ENCODE measurements around the gene OR5M8.

DNA sequence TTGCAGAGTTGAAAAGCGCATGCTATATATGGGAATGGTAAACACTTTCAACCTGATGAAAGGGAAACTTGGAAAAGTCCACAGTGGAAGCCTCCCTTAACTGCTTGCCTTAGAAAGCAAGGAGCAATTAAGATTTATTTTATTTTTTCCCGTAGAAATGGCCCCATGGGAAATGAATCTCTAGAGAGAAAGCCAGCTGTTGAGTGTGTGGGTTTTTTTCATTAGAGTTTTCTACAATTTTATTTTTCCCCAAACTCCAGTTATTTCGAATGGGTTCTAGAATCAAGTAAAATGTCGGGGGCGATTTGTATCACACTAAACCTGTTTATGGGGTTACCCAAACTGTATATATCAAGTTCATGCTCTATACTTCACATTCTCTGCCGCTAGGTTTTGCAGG, 17.9 kb downstream of the OR5M8 start, which contains the start of gene OR5M3:
- TF ChIP-seq POLR2A (IDR thresholded peaks at IDR 0.05) = no peak
- TF ChIP-seq, protein P1, sequence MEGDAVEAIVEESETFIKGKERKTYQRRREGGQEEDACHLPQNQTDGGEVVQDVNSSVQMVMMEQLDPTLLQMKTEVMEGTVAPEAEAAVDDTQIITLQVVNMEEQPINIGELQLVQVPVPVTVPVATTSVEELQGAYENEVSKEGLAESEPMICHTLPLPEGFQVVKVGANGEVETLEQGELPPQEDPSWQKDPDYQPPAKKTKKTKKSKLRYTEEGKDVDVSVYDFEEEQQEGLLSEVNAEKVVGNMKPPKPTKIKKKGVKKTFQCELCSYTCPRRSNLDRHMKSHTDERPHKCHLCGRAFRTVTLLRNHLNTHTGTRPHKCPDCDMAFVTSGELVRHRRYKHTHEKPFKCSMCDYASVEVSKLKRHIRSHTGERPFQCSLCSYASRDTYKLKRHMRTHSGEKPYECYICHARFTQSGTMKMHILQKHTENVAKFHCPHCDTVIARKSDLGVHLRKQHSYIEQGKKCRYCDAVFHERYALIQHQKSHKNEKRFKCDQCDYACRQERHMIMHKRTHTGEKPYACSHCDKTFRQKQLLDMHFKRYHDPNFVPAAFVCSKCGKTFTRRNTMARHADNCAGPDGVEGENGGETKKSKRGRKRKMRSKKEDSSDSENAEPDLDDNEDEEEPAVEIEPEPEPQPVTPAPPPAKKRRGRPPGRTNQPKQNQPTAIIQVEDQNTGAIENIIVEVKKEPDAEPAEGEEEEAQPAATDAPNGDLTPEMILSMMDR (IDR thresholded peaks at IDR 0.05) = no peak
- no peak for TF ChIP-seq POLR2AphosphoS5 (IDR thresholded peaks at IDR 0.05)

Data from breast epithelium (tissue), 3 donors.